CD1c-positive myeloid dendritic cell (primary cell): ENCODE results near the gene ORM2.
A peak's percentile ranks its signal among the peaks of the same experiment; 100 is the strongest.
"Not testable (repeated sequence)": the region's sequence is repeated elsewhere in the genome, so short reads cannot be mapped to it uniquely, and the experiment has no call there.

Source experiments
- DNase-seq: peaks from one replicate; pipeline ENCODE4 v3.0.0-alpha.2; 2016; ENCODE audit errors: extremely low spot score

ORM2 gene

GRCh38 chr9:114331229-114332195 lies 1.8 kb downstream of the ORM2 start:
- not testable (repeated sequence) for DNase-seq

DNA sequence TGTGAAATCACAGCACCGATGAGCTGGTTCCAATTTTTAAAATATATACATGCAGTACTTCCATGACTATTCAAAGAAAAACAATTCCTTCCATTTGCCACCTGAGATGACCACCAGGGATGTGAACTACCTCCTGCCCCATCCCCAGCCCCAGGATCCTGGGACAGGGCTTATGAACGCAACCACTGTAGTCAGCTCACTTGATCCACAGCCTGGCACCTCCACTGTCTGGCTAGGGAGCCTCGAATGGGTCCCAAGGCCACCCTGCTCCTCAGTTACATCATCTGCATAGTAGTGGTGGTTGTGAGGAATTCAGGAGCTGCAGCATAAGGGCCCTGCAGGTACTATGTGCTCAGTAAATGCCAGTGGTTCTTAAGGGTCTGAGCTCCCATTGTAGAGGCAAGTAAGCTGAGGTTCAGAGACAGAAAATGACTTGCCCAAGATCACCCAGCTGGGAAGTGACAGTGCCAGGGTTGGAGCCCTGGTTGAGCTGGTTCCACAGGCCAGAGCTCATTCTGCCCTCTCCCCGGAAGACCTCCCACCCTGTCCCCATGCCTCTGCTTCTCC lies 2.9 kb downstream of the ORM2 start:
- DNase-seq: not testable (repeated sequence)

GRCh38 chr9:114333718-114334117 lies 4.0 kb downstream of the ORM2 start:
- not testable (repeated sequence) for DNase-seq

DNA sequence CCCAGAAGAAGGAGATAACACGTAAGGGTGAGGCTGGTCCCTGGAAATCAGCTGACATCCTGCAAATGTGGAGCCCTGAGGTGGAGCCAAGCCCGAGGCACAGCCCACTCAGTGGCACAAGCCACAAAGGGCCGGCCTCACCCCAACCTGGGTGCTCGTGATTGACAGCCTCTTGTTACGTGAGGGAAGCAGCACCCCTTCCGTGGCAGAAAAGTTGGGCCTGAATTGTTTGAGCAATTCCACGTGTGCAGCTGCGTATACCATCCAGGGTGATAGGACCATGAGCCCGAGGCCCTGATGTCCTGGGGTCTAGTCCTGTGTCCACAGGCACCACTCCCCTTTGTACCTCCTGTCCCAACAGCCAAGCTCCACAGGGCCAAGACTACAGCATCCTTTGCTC lies 4.8 kb downstream of the ORM2 start:
- DNase-seq: no peak

DNA sequence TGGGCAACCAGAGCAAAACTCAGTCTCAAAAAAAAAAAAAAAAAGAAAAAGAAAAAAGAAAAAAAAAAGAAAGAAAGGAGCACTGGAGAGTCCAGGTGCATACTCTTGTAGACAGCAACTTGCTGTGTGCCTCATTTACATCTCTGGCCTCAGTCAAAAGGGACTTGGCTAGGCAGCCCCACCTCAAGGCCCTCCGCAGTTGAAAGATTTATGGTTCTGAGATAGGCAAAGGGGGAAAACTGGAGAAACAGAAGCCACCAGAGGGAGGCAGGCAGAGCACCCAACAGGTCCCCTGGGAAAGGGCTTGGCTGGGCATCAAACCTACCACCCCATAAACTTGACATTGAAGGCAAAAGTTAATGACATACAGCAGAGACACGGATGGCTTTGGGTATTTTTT lies 6.1 kb downstream of the ORM2 start:
- DNase-seq: no peak

GRCh38 chr9:114336157-114336556 lies 6.5 kb downstream of the ORM2 start:
- DNase-seq: no peak

- DNase-seq: no peak
Observed at GRCh38 chr9:114336699-114337395, 7.2 kb downstream of the ORM2 start.

- DNase-seq: no peak
Observed at GRCh38 chr9:114338187-114338586, 8.5 kb downstream of the ORM2 start.

GRCh38 chr9:114339130-114339908 lies 9.7 kb downstream of the ORM2 start:
- peak; percentile 56 for DNase-seq

- no peak for DNase-seq
Observed at GRCh38 chr9:114341152-114341830, 11.6 kb downstream of the ORM2 start.

DNA sequence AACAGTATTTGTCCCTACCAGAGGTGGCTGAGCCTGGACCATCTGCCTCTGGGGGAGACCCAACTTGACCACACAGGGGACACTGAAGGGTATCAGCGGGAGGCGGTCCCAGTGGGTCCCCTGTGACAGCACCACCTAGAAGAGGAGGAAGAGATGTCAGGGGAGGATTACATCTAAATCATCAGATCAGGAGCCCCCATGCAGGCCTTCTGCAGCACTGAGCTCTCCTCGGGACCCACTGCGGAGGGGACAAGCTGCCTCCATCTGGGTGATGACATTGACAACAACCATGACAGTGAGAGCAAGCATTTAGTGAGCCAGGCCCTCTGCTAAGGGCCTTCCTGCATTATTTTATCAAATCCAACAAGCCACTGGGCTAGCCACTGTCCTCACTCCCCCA lies 12.3 kb downstream of the ORM2 start:
- DNase-seq: no peak

DNA sequence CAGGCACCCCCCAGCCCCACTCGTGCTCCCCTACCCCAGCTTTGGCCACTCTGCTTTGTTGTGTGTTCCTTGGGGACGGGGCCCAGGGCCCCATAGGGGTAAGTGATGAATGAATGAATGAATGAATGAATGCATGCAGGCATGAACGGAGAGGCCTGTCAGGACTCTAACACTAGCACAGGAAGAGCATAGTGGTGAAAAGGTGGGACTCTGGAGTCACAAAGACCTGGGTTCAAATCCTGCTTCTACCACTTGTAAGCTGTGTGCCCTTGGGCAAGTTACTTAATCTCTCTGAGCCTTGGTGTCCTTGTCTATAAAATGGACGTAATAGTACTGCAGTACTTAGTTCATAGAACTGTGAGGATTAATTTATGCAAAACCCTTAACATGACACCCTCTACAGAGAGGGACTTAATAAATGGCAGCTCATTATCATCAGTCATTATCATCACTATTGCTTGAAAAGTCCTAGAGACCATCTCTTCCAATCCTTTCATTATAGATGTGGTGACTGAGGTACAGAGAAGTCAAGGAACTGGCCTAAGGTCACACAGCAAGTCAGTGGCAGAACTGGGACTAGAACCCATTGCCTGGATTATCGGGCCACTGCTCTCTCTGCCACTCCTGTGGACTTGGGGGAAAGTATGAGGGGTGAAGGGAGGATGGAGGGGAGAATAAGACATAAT lies 13.2 kb downstream of the ORM2 start:
- DNase-seq: no peak

DNA sequence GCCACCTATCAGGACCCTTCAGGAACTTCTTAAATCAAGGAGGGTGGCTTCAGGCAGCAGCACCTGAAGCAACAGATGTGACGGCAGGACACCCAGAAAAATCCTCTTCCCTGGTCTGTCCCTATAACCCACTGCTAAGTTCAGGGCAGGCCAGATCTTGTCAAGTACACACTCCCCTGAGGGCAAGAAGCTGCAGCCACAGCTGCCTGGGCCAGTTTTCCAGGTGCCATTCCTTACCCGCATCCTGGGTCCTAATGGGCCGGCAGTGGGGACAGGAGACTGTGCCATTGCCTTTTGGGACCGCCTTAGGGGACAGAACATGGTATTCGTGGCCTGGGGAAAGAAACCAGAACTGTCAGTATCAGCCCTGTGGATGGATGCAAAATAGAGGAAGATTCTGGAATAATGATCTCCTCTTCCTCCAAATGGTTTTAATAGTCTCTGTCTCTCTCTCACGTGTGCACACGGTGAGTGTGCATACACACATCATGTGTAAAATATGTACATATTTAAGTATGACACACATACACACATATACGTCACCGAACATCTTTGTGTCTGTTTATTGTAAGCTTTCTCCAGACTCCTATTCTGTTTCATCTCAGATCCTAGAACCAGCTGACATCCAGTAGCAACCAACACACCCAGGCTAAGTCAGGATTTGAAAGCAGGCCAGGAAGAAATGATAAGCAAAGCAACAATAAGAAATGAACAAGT lies 14.0 kb downstream of the ORM2 start:
- DNase-seq: no peak

DNA sequence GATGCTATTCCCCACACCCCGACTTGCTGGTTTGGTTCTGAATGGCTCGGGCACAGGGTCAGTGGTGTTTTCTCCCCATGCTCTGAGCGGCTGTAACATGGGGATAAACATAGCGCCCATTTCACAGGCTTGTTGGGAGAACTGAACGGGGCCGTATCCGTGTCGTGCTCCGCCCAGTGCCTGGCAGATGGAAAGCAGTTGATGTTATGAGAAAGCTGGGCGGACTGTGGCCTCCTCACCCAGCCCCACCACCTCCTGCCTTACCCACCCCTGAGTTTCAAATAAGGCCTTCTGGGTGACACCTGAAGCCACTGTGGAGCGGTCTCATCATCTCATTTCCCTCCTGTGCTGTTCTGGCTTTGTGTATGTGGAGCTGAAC lies 14.5 kb downstream of the ORM2 start:
- no peak for DNase-seq

GRCh38 chr9:114344692-114345091 lies 15.0 kb downstream of the ORM2 start:
- no peak for DNase-seq

DNA sequence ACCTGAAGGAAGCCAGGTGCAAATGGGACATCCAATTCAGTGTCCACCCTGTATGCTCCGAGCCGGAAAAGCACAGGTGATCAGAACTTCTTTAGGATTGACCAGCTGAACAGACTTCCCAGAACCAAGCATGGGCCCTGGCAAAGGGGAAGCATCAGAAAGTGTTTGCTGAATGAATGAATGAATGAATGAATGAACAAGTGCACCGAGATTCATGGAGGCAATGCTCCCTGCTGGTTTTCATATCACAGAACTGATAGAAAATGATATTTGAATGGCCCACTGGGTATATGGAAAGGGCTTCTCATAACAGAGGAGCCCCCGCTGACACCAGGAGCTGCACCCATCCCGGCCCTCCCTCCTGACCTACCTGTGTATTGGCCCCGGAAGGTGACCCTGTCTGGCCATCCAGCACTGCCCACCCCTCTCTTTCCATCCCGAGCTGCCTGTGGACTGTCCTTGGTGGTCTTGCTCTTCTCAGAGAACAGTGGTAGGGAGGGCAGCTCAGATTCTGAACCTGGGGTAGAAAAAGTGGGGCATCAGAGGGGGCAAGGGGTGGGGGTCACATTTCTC lies 15.9 kb downstream of the ORM2 start:
- no peak for DNase-seq

- DNase-seq: no peak
Observed at GRCh38 chr9:114346146-114346545, 16.5 kb downstream of the ORM2 start.

DNA sequence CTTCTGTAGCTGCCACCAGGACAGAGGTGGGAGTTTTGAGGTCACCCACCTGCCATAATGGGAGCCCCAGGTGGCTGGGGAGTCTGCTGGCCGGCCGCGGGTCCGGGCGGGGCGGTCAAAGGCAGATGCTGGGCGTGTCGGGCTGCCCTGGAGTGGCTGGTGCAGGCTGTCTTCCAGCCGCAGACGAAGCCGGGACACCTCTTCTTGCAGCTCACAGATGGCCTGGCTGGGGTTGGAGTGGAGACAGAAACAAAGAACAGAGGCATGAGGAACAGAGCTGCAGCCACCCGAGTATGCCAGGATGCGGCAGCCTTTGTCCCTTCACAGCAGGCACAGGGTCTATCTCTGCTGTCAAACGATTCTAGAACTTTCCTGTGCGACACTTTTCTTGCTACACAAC lies 18.0 kb downstream of the ORM2 start:
- DNase-seq: no peak

GRCh38 chr9:114348261-114348905 lies 18.7 kb downstream of the ORM2 start:
- no peak for DNase-seq
